Tibial artery (tissue), 4 donors: ENCODE results near the gene RAPGEF4.
"Not testable (repeated sequence)": the region's sequence is repeated elsewhere in the genome, so short reads cannot be mapped to it uniquely, and the experiment has no call there.

Source experiments
- DNase-seq, 2 donors: peaks; one replicate each; pipeline ENCODE4 v3.0.0-alpha.2; 2019
- H3K27ac ChIP-seq, 2 donors: fragments of 200-600 bp; sonication (generic) in 1 of 2; 1 replicate in 1 of 2; 2 replicates in 1 of 2; pipeline ENCODE4 v1.5.1; 2018 to 2019; ENCODE audit warnings: mild to moderate bottlenecking in 1 of 2
- H3K27me3 ChIP-seq, 2 donors: fragments of 200-600 bp; sonication (generic) in 1 of 2; one replicate each; pipeline versions ENCODE4 v1.5.1 to v1.6.0; 2016 to 2019
- H3K36me3 ChIP-seq, 3 donors: fragments of 200-600 bp; sonication (generic) in 2 of 3; one replicate each; pipeline ENCODE4 v1.5.1; 2016 to 2019; ENCODE audit warnings: mild to moderate bottlenecking in 2 of 3
- H3K4me1 ChIP-seq, 4 donors: fragments of 200-600 bp; sonication (generic) in 2 of 4; 1 replicate in 3 of 4; 2 replicates in 1 of 4; pipeline ENCODE4 v1.5.1; 2016 to 2019
- H3K4me3 ChIP-seq, 2 donors: fragments of 200-600 bp; sonication (generic) in 1 of 2; 1 replicate in 1 of 2; 2 replicates in 1 of 2; pipeline ENCODE4 v1.5.1; 2018 to 2019; ENCODE audit warnings: mild to moderate bottlenecking in 2 of 2
- H3K9me3 ChIP-seq, 3 donors: fragments of 200-600 bp; sonication (generic) in 1 of 3; one replicate each; pipeline ENCODE4 v1.5.1; 2016 to 2019
- CTCF ChIP-seq, 2 experiments: fragments of 200-600 bp in 1 of 2; fragments of 450-650 bp in 1 of 2; IDR thresholded peaks; one replicate each; pipeline ENCODE4 v1.5.1; 2017 to 2019; ENCODE audit warnings: antibody characterized with exemption in 2 of 2, mild to moderate bottlenecking in 1 of 2, moderate library complexity in 1 of 2
- intact Hi-C: fragments of 100-400 bp; cut with DNase I; formaldehyde crosslinking; loops from one replicate; pipeline ENCODE4 v1.15.0; 2023; ENCODE audit warnings: low total_unique reads

The RAPGEF4 gene

GRCh38 chr2:173091910-173092309, 356.3 kb downstream of the RAPGEF4 start:
- no peak for DNase-seq
- H3K4me1 ChIP-seq, result peaks cover 0 to 83% (median 35%) of the 10 kb centered on the region in 4 donors
- no peaks in the 10 kb centered on the region for H3K9me3 ChIP-seq
- peak overlapping the region; percentile 88 to 90 for H3K27ac ChIP-seq
- no peak overlapping the region for H3K4me3 ChIP-seq
- peaks cover 5 to 7% (median 5%) of the 10 kb centered on the region in 3 donors for H3K36me3 ChIP-seq
- no peaks in the 10 kb centered on the region for H3K27me3 ChIP-seq
- intact Hi-C loops, result loop anchor here (5.0 kb wide), 1 partner anchor 110 kb away; no protein-coding TSS in a partner anchor
- no peak for TF ChIP-seq CTCF (IDR thresholded peaks at IDR 0.05)

- TF ChIP-seq CTCF (IDR thresholded peaks at IDR 0.05), result no peak
- intact Hi-C loops, result loop anchor here (5.0 kb wide), 1 partner anchor 109 kb away; no protein-coding TSS in a partner anchor
- Histone ChIP-seq H3K4me3 (no peak overlapping the region), H3K36me3 (peaks cover 9 to 11% (median 10%) of the 10 kb centered on the region in 3 donors), H3K4me1 (peaks cover 0 to 76% (median 30%) of the 10 kb centered on the region in 4 donors), H3K27ac (peak overlapping the region; percentile 88 to 90), H3K27me3 (no peaks in the 10 kb centered on the region), H3K9me3 (no peaks in the 10 kb centered on the region)
- no peak for DNase-seq
These were observed 357.3 kb downstream of the RAPGEF4 start for GRCh38 chr2:173092844-173093402.

- intact Hi-C loops, result loop anchor here (5.0 kb wide), 1 partner anchor 109 kb away; no protein-coding TSS in a partner anchor
- H3K4me3 ChIP-seq, DNase-seq: not testable (repeated sequence)
These were observed 358.0 kb downstream of the RAPGEF4 start for GRCh38 chr2:173093617-173094016.

GRCh38 chr2:173094731-173095130, 359.1 kb downstream of the RAPGEF4 start:
- Histone ChIP-seq H3K36me3 (peaks cover 9 to 11% (median 10%) of the 10 kb centered on the region in 3 donors), H3K27ac (peak overlapping the region; percentile 10 to 58), H3K9me3 (no peaks in the 10 kb centered on the region), H3K27me3 (no peaks in the 10 kb centered on the region), H3K4me1 (peaks cover 0 to 61% (median 28%) of the 10 kb centered on the region in 4 donors), H3K4me3 (no peak overlapping the region)
- intact Hi-C loops, result loop anchor here (5.0 kb wide), 1 partner anchor 108 kb away; no protein-coding TSS in a partner anchor
- DNase-seq, result no peak
- no peak for TF ChIP-seq CTCF (IDR thresholded peaks at IDR 0.05)

More at GRCh38 chr2:173093617-173094016, 358.0 kb downstream of the RAPGEF4 start:
- H3K9me3 ChIP-seq, H3K27me3 ChIP-seq: not testable (repeated sequence)
- peak overlapping the region; percentile 88 to 90 for H3K27ac ChIP-seq
- H3K4me1 ChIP-seq, result peaks cover 0 to 70% (median 30%) of the 10 kb centered on the region in 4 donors
- H3K36me3 ChIP-seq, result peaks cover 9 to 11% (median 10%) of the 10 kb centered on the region in 3 donors

GRCh38 chr2:173095356-173095755, 359.7 kb downstream of the RAPGEF4 start:
- DNase-seq, result no peak
- peaks cover 9 to 11% (median 10%) of the 10 kb centered on the region in 3 donors for H3K36me3 ChIP-seq
- no peak for TF ChIP-seq CTCF (IDR thresholded peaks at IDR 0.05)
- intact Hi-C loops, result no loop called here
- no peaks in the 10 kb centered on the region for H3K27me3 ChIP-seq
- H3K27ac ChIP-seq, result peak overlapping the region; percentile 10 to 58
- H3K4me1 ChIP-seq, result peaks cover 0 to 58% (median 25%) of the 10 kb centered on the region in 4 donors
- no peaks in the 10 kb centered on the region for H3K9me3 ChIP-seq
- no peak overlapping the region for H3K4me3 ChIP-seq

GRCh38 chr2:173099271-173099670, 363.6 kb downstream of the RAPGEF4 start:
- Histone ChIP-seq H3K4me3 (no peak overlapping the region), H3K36me3 (peaks cover 9 to 11% (median 10%) of the 10 kb centered on the region in 3 donors), H3K9me3 (no peaks in the 10 kb centered on the region), H3K4me1 (peaks cover 0 to 50% (median 10%) of the 10 kb centered on the region in 4 donors), H3K27ac (no peak overlapping the region), H3K27me3 (no peaks in the 10 kb centered on the region)
- no peak for TF ChIP-seq CTCF (IDR thresholded peaks at IDR 0.05)
- no peak for DNase-seq
- intact Hi-C loops, result no loop called here
